Astrocyte (in vitro differentiated cells and primary cell): ENCODE data around the gene RPLP1. TPM values are rescaled to one million over a fixed set of nuclear protein-coding genes. Genes with fewer than 3 reads are reported as not detected.

ENCODE experiments used
- DNase-seq: peaks from one replicate; pipeline ENCODE4 v3.0.0-alpha.2; 2010; ENCODE audit warnings: low read depth
- FAIRE-seq: peaks from 2 replicates; lab custom pipeline; 2011; peaks lifted over from hg19 to GRCh38; lab: Jason Lieb, UNC
- H2AFZ ChIP-seq: 2 replicates; pipeline ENCODE4 v1.6.0; 2012; ENCODE audit warnings: low read depth, low read length, inconsistent platforms
- H3K27ac ChIP-seq: 2 replicates; pipeline ENCODE4 v1.5.1; 2011; ENCODE audit warnings: low read depth, low read length, inconsistent platforms
- H3K27me3 ChIP-seq: 2 replicates; pipeline ENCODE4 v1.6.0; 2011; ENCODE audit warnings: low read length, inconsistent platforms; ENCODE audit not compliant: insufficient read depth
- H3K36me3 ChIP-seq: 2 replicates; pipeline ENCODE4 v1.5.1; 2011; ENCODE audit warnings: low read length, inconsistent platforms; ENCODE audit not compliant: insufficient read depth
- H3K4me1 ChIP-seq: 2 replicates; pipeline ENCODE4 v1.5.1; 2011; ENCODE audit warnings: low read length, inconsistent platforms; ENCODE audit not compliant: insufficient read depth
- H3K4me2 ChIP-seq: 2 replicates; pipeline ENCODE4 v1.6.0; 2012; ENCODE audit warnings: low read length, inconsistent platforms
- H3K4me3 ChIP-seq: 2 replicates; pipeline ENCODE4 v1.5.1; 2011; ENCODE audit warnings: low read depth, mild to moderate bottlenecking, low read length, inconsistent platforms; ENCODE audit not compliant: insufficient read depth
- H3K79me2 ChIP-seq: 2 replicates; pipeline ENCODE4 v1.6.0; 2012; ENCODE audit warnings: mild to moderate bottlenecking, low read length, inconsistent platforms; ENCODE audit not compliant: insufficient read depth
- H3K9ac ChIP-seq: 2 replicates; pipeline ENCODE4 v1.6.0; 2012; ENCODE audit warnings: mild to moderate bottlenecking, low read length, inconsistent platforms
- H3K9me3 ChIP-seq: 2 replicates; pipeline ENCODE4 v1.5.1; 2012; ENCODE audit warnings: low read depth, mild to moderate bottlenecking, low read length, inconsistent platforms; ENCODE audit not compliant: insufficient read depth
- H4K20me1 ChIP-seq: 2 replicates; pipeline ENCODE4 v1.6.0; 2012; ENCODE audit warnings: low read length, inconsistent platforms; ENCODE audit not compliant: insufficient read depth
- H3K27ac Mint-ChIP-seq: one replicate; pipeline ENCODE4 v1.8.0; 2021; ENCODE audit warnings: mild to moderate bottlenecking, mixed read lengths; ENCODE audit not compliant: unreplicated experiment
- H3K27me3 Mint-ChIP-seq: one replicate; pipeline ENCODE4 v1.8.0; 2021; ENCODE audit warnings: low read depth, mixed read lengths; ENCODE audit not compliant: unreplicated experiment
- H3K36me3 Mint-ChIP-seq: one replicate; pipeline ENCODE4 v1.8.0; 2021; ENCODE audit warnings: low read depth, mixed read lengths; ENCODE audit not compliant: unreplicated experiment
- H3K4me1 Mint-ChIP-seq: one replicate; pipeline ENCODE4 v1.8.0; 2021; ENCODE audit warnings: low read depth, mixed read lengths; ENCODE audit not compliant: unreplicated experiment
- H3K4me3 Mint-ChIP-seq: one replicate; pipeline ENCODE4 v1.8.0; 2021; ENCODE audit warnings: mild to moderate bottlenecking, moderate library complexity, mixed read lengths; ENCODE audit not compliant: unreplicated experiment
- H3K9me3 Mint-ChIP-seq: one replicate; pipeline ENCODE4 v1.8.0; 2021; ENCODE audit warnings: mild to moderate bottlenecking, mixed read lengths; ENCODE audit not compliant: unreplicated experiment
- EZH2 ChIP-seq: IDR thresholded peaks from 2 replicates; pipeline ENCODE4 v1.6.1; 2012; ENCODE audit warnings: mild to moderate bottlenecking, low read length, inconsistent platforms; ENCODE audit not compliant: insufficient read depth
- total RNA-seq: library from RNA; stranded (reverse); gene quantifications from 2 replicates; pipeline ENCODE4 v1.2.1, GENCODE V29; 2021
- TF ChIP-seq, protein P1 (sequence below): IDR thresholded peaks from 2 replicates; pipeline ENCODE4 v1.5.1; 2011; ENCODE audit warnings: low read depth, mild to moderate bottlenecking, inconsistent platforms, low read length, moderate library complexity; ENCODE audit not compliant: insufficient read depth

The RPLP1 gene
- total RNA-seq, 1 donor from 2014 or later: 1,465 TPM

- Histone ChIP-seq H3K4me2 (no peak overlapping the region), H3K4me3 (no peak overlapping the region), H3K9me3 (no peaks in the 10 kb centered on the region), H3K36me3 (no peaks in the 10 kb centered on the region), H3K79me2 (no peaks in the 10 kb centered on the region), H3K4me1 (peaks cover 29% of the 10 kb centered on the region), H3K27me3 (no peaks in the 10 kb centered on the region), H2AFZ (no peak overlapping the region), H4K20me1 (no peaks in the 10 kb centered on the region), H3K9ac (no peak overlapping the region), H3K27ac (no peak overlapping the region)
- no peak for TF ChIP-seq EZH2
- TF ChIP-seq, protein P1, sequence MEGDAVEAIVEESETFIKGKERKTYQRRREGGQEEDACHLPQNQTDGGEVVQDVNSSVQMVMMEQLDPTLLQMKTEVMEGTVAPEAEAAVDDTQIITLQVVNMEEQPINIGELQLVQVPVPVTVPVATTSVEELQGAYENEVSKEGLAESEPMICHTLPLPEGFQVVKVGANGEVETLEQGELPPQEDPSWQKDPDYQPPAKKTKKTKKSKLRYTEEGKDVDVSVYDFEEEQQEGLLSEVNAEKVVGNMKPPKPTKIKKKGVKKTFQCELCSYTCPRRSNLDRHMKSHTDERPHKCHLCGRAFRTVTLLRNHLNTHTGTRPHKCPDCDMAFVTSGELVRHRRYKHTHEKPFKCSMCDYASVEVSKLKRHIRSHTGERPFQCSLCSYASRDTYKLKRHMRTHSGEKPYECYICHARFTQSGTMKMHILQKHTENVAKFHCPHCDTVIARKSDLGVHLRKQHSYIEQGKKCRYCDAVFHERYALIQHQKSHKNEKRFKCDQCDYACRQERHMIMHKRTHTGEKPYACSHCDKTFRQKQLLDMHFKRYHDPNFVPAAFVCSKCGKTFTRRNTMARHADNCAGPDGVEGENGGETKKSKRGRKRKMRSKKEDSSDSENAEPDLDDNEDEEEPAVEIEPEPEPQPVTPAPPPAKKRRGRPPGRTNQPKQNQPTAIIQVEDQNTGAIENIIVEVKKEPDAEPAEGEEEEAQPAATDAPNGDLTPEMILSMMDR: no peak
- Mint-ChIP-seq H3K4me1 (peaks cover 29% of the 10 kb centered on the region), H3K27me3 (peaks cover 10% of the 10 kb centered on the region), H3K4me3 (no peak overlapping the region), H3K9me3 (no peaks in the 10 kb centered on the region), H3K36me3 (no peaks in the 10 kb centered on the region), H3K27ac (no peak overlapping the region)
- no peak for DNase-seq
- FAIRE-seq: no peak
Measured at GRCh38 chr15:69472046-69472445, 19.4 kb downstream of the RPLP1 start.

DNA sequence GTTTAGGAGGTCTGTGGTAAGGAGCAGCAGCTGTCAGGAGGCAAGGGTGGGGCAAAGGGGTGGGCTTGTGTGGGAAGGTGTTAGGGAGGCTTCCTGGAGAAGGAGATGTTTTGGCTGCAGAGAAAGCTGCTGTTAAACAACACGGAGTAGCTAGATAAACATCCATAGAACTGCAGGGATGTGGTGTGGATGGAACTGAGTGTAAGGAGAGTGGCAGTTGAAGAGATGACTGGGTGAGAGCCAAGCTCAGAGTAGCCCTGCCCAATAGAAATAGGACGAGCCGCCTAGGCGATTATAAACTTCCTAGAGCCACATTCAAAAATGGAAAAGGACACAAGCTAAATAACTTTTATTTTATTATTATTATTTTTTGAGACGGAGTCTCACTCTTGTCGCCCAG, 19.9 kb downstream of the RPLP1 start:
- Histone ChIP-seq H3K4me1 (peaks cover 27% of the 10 kb centered on the region), H3K9ac (no peak overlapping the region), H3K27ac (no peak overlapping the region), H3K36me3 (no peaks in the 10 kb centered on the region), H3K79me2 (no peaks in the 10 kb centered on the region), H3K27me3 (no peaks in the 10 kb centered on the region), H3K9me3 (no peaks in the 10 kb centered on the region), H4K20me1 (no peaks in the 10 kb centered on the region), H3K4me3 (no peak overlapping the region), H2AFZ (no peak overlapping the region), H3K4me2 (no peak overlapping the region)
- Mint-ChIP-seq H3K9me3 (no peaks in the 10 kb centered on the region), H3K27me3 (peaks cover 10% of the 10 kb centered on the region), H3K27ac (no peak overlapping the region), H3K36me3 (no peaks in the 10 kb centered on the region), H3K4me3 (no peak overlapping the region), H3K4me1 (peaks cover 29% of the 10 kb centered on the region)
- FAIRE-seq (no peak), DNase-seq (no peak)
- TF ChIP-seq, protein P1: no peak
- no peak for TF ChIP-seq EZH2

- H3K4me3 Mint-ChIP-seq: no peak overlapping the region
- no peaks in the 10 kb centered on the region for H4K20me1 ChIP-seq
- FAIRE-seq: peak; percentile 58
Measured at GRCh38 chr15:69474291-69474690, 21.7 kb downstream of the RPLP1 start.

More at GRCh38 chr15:69474291-69474690, 21.7 kb downstream of the RPLP1 start:
- Histone ChIP-seq H3K4me3 (no peak overlapping the region), H3K9ac (no peak overlapping the region), H3K27ac (peak overlapping the region; percentile 28), H3K4me2 (peak overlapping the region; percentile 65), H3K4me1 (peaks cover 14% of the 10 kb centered on the region), H3K9me3 (no peaks in the 10 kb centered on the region), H3K27me3 (no peaks in the 10 kb centered on the region), H3K36me3 (no peaks in the 10 kb centered on the region), H2AFZ (no peak overlapping the region), H3K79me2 (no peaks in the 10 kb centered on the region)
- Mint-ChIP-seq H3K27ac (no peak overlapping the region), H3K36me3 (no peaks in the 10 kb centered on the region), H3K27me3 (peaks cover 20% of the 10 kb centered on the region), H3K4me1 (peaks cover 14% of the 10 kb centered on the region), H3K9me3 (no peaks in the 10 kb centered on the region)
- TF ChIP-seq EZH2: no peak
- TF ChIP-seq, protein P1: no peak
- DNase-seq: peak; percentile 55
